Measurements from ENCODE around the gene ZC3H12D. TPM values are rescaled to one million over a fixed set of nuclear protein-coding genes. Genes with fewer than 3 reads are reported as not detected.
"Not testable (repeated sequence)": the region's sequence is repeated elsewhere in the genome, so short reads cannot be mapped to it uniquely, and the experiment has no call there.

The ZC3H12D gene
- total RNA-seq, 1 donor from 2014 or later = 0.36 TPM

- no peak for ATAC-seq
Observed at GRCh38 chr6:149458196-149458595, 26.6 kb downstream of the ZC3H12D start.

GRCh38 chr6:149457316-149457884 lies 27.4 kb downstream of the ZC3H12D start:
- no peak for ATAC-seq

GRCh38 chr6:149456311-149457021 lies 28.3 kb downstream of the ZC3H12D start:
- ATAC-seq = no peak

GRCh38 chr6:149455031-149455732 lies 29.6 kb downstream of the ZC3H12D start:
- ATAC-seq = no peak

- peak; percentile 50 for ATAC-seq
Observed at GRCh38 chr6:149454346-149454848, 30.4 kb downstream of the ZC3H12D start.

- ATAC-seq = no peak
Observed at GRCh38 chr6:149453597-149454345, 31.0 kb downstream of the ZC3H12D start.

GRCh38 chr6:149452037-149452939 lies 32.5 kb downstream of the ZC3H12D start:
- no peak for ATAC-seq

- ATAC-seq = peak; percentile 63
Observed at GRCh38 chr6:149451376-149452036, 33.3 kb downstream of the ZC3H12D start.

GRCh38 chr6:149450679-149451375 lies 34.0 kb downstream of the ZC3H12D start:
- peak; percentile 55 for ATAC-seq

GRCh38 chr6:149449831-149450678 lies 34.8 kb downstream of the ZC3H12D start:
- no peak for ATAC-seq

- no peak for ATAC-seq
Observed at GRCh38 chr6:149448821-149449453, 35.9 kb downstream of the ZC3H12D start.

GRCh38 chr6:149446791-149447376 lies 37.9 kb downstream of the ZC3H12D start:
- ATAC-seq = no peak

- ATAC-seq = no peak
Observed at GRCh38 chr6:149445573-149445972, 39.2 kb downstream of the ZC3H12D start.

GRCh38 chr6:149445095-149445466 lies 39.7 kb downstream of the ZC3H12D start:
- no peak for ATAC-seq

- not testable (repeated sequence) for ATAC-seq
Observed at GRCh38 chr6:149444360-149445094, 40.3 kb downstream of the ZC3H12D start.

GRCh38 chr6:149443411-149444181 lies 41.2 kb downstream of the ZC3H12D start:
- ATAC-seq = no peak

GRCh38 chr6:149441740-149442139 lies 43.1 kb downstream of the ZC3H12D start:
- no peak for ATAC-seq

Data from esophagus mucosa (tissue), 1 donor.